ENCODE data around the gene RAPGEF2.
"Not testable (repeated sequence)": the region's sequence is repeated elsewhere in the genome, so short reads cannot be mapped to it uniquely, and the experiment has no call there.

The RAPGEF2 gene

GRCh38 chr4:159312236-159312635 is 209.4 kb downstream of the RAPGEF2 start:
- no peak for TF ChIP-seq MAX (IDR thresholded peaks at IDR 0.05; ENCODE audit: low read depth, low read length)
- no peak for TF ChIP-seq MYC (IDR thresholded peaks at IDR 0.05; ENCODE audit: low read depth, low read length)
- TF ChIP-seq CTCF (IDR thresholded peaks at IDR 0.05; ENCODE audit: low read depth, low read length) = no peak
- no peak for TF ChIP-seq POLR2A (IDR thresholded peaks at IDR 0.05; ENCODE audit: extremely low read depth, insufficient read length)

GRCh38 chr4:159315879-159316278 is 213.0 kb downstream of the RAPGEF2 start:
- TF ChIP-seq CTCF (IDR thresholded peaks at IDR 0.05; ENCODE audit: low read depth, low read length) = peak; percentile 12
- DNase-seq (ENCODE audit: low read depth); H3K4me3 ChIP-seq (ENCODE audit: low read depth, low read length): not testable (repeated sequence)

More at GRCh38 chr4:159312236-159312635, 209.4 kb downstream of the RAPGEF2 start:
- no peak overlapping the region for H3K4me3 ChIP-seq (ENCODE audit: low read depth, low read length)
- no peak for DNase-seq (ENCODE audit: low read depth)

- TF ChIP-seq POLR2A (IDR thresholded peaks at IDR 0.05; ENCODE audit: extremely low read depth, insufficient read length) (no peak), MYC (IDR thresholded peaks at IDR 0.05; ENCODE audit: low read depth, low read length) (no peak), MAX (IDR thresholded peaks at IDR 0.05; ENCODE audit: low read depth, low read length) (no peak), CTCF (IDR thresholded peaks at IDR 0.05; ENCODE audit: low read depth, low read length) (no peak)
- no peak overlapping the region for H3K4me3 ChIP-seq (ENCODE audit: low read depth, low read length)
- no peak for DNase-seq (ENCODE audit: low read depth)
These were observed 214.3 kb downstream of the RAPGEF2 start for GRCh38 chr4:159317203-159317602.

- no peak overlapping the region for H3K4me3 ChIP-seq (ENCODE audit: low read depth, low read length)
- no peak for DNase-seq (ENCODE audit: low read depth)
- no peak for TF ChIP-seq MAX (IDR thresholded peaks at IDR 0.05; ENCODE audit: low read depth, low read length)
- TF ChIP-seq POLR2A (IDR thresholded peaks at IDR 0.05; ENCODE audit: extremely low read depth, insufficient read length) = no peak
- no peak for TF ChIP-seq CTCF (IDR thresholded peaks at IDR 0.05; ENCODE audit: low read depth, low read length)
- TF ChIP-seq MYC (IDR thresholded peaks at IDR 0.05; ENCODE audit: low read depth, low read length) = no peak
These were observed 216.1 kb downstream of the RAPGEF2 start for GRCh38 chr4:159319027-159319426.

GRCh38 chr4:159326480-159326879 is 223.6 kb downstream of the RAPGEF2 start:
- no peak for TF ChIP-seq CTCF (IDR thresholded peaks at IDR 0.05; ENCODE audit: low read depth, low read length)
- no peak for TF ChIP-seq POLR2A (IDR thresholded peaks at IDR 0.05; ENCODE audit: extremely low read depth, insufficient read length)
- TF ChIP-seq MAX (IDR thresholded peaks at IDR 0.05; ENCODE audit: low read depth, low read length) = no peak
- TF ChIP-seq MYC (IDR thresholded peaks at IDR 0.05; ENCODE audit: low read depth, low read length) = no peak
- no peak for DNase-seq (ENCODE audit: low read depth)
- H3K4me3 ChIP-seq (ENCODE audit: low read depth, low read length) = no peak overlapping the region

GRCh38 chr4:159328766-159329165 is 225.9 kb downstream of the RAPGEF2 start:
- TF ChIP-seq MAX (IDR thresholded peaks at IDR 0.05; ENCODE audit: low read depth, low read length) = no peak
- TF ChIP-seq POLR2A (IDR thresholded peaks at IDR 0.05; ENCODE audit: extremely low read depth, insufficient read length) = no peak
- DNase-seq (ENCODE audit: low read depth) = no peak
- H3K4me3 ChIP-seq (ENCODE audit: low read depth, low read length) = no peak overlapping the region

Measured in NB4 (cell line).